HepG2 (cell line): Measurements from ENCODE around the gene MORN1. TPM values are rescaled to one million over a fixed set of nuclear protein-coding genes. Genes with fewer than 3 reads are reported as not detected.

ENCODE experiments used
- ATAC-seq: fragments of 200-7000 bp; cut with Tn5 transposase; 3 replicates; pipeline ENCODE4 v1.9.1; 2020; ENCODE audit warnings: mild to moderate bottlenecking, moderate library complexity
- BruUV-seq: library from RNA; stranded (reverse); fragments of 400-500 nt; replicated peaks from 2 replicates; lab custom pipeline; 2021; lab: Mats Ljungman, UMichigan
- CTCF ChIA-PET: fragments of 300-600 bp; formaldehyde crosslinking; extraction: SDS; loops from one replicate; lab custom pipeline; 2021; ENCODE audit warnings: low total read pairs, inconsistent platforms, low intra/inter-chr PET ratio; lab: Yijun Ruan, JAX
- POLR2A ChIA-PET: fragments of 350-600 bp; sonication (Branson Sonifier 250); formaldehyde crosslinking; loops from one replicate; lab custom pipeline; 2020; ENCODE audit warnings: antibody characterized with exemption, inconsistent platforms; lab: Yijun Ruan, JAX
- DNase-seq: peaks from one replicate; pipeline ENCODE4 v3.0.0-alpha.2; 2015; ENCODE audit warnings: low spot score
- FAIRE-seq: peaks from 3 replicates; lab custom pipeline; 2011; peaks lifted over from hg19 to GRCh38; lab: Jason Lieb, UNC
- H2AFZ ChIP-seq: one replicate; pipeline ENCODE4 v1.6.1; 2011; ENCODE audit warnings: low read length, inconsistent platforms
- H3K27ac ChIP-seq: fragments of 300-600 bp; 3 replicates; pipeline ENCODE4 v1.8.0; 2011; ENCODE audit warnings: mixed run types, mild to moderate bottlenecking, mixed read lengths, low read length, inconsistent platforms; ENCODE audit not compliant: insufficient read depth; ENCODE audit errors: extremely low read length
- H3K27me3 ChIP-seq, 2 experiments: fragments of 200-600 bp in 1 of 2; 2 replicates in 1 of 2; 3 replicates in 1 of 2; pipeline versions ENCODE4 v1.6.0 to v1.8.0; 2011; ENCODE audit warnings: low read length in 2 of 2, mild to moderate bottlenecking in 2 of 2, moderate library complexity in 2 of 2, inconsistent platforms in 1 of 2; ENCODE audit not compliant: insufficient read depth in 2 of 2, control insufficient read depth in 1 of 2
- H3K36me3 ChIP-seq, 2 experiments: fragments of 200-600 bp in 1 of 2; replicated peaks in 1 of 2; 2 replicates in 1 of 2; 3 replicates in 1 of 2; pipeline versions ENCODE4 v1.5.1 to v1.8.0; 2011; ENCODE audit warnings: low read length in 2 of 2, inconsistent platforms in 1 of 2; ENCODE audit not compliant: insufficient read depth in 2 of 2, control insufficient read depth in 1 of 2
- H3K4me1 ChIP-seq: 2 replicates; pipeline ENCODE4 v1.5.1; 2012; ENCODE audit warnings: low read length, inconsistent platforms; ENCODE audit not compliant: insufficient read depth
- H3K4me2 ChIP-seq: 2 replicates; pipeline ENCODE4 v1.6.0; 2011; ENCODE audit warnings: low read depth, low read length, inconsistent platforms
- H3K4me3 ChIP-seq, 3 experiments: fragments of 200-600 bp in 1 of 3; sonication (generic), shearing (Covaris generic) in 1 of 3; replicated peaks in 1 of 3; 2 replicates each; pipeline ENCODE4 v1.5.1; 2011 to 2016; ENCODE audit warnings: low read length in 3 of 3, inconsistent platforms in 2 of 3, low read depth in 2 of 3, mild to moderate bottlenecking in 2 of 3, control low read depth in 1 of 3, mixed read lengths in 1 of 3; ENCODE audit not compliant: insufficient read depth in 1 of 3
- H3K79me2 ChIP-seq: one replicate; pipeline ENCODE4 v1.6.1; 2011; ENCODE audit warnings: low read length, inconsistent platforms; ENCODE audit not compliant: insufficient read depth
- H3K9ac ChIP-seq: 2 replicates; pipeline ENCODE4 v1.6.0; 2011; ENCODE audit warnings: mild to moderate bottlenecking, low read depth, low read length, inconsistent platforms; ENCODE audit not compliant: insufficient read depth
- H3K9me3 ChIP-seq: 2 replicates; pipeline ENCODE4 v1.5.1; 2012; ENCODE audit warnings: mild to moderate bottlenecking, low read length
- H4K20me1 ChIP-seq: 2 replicates; pipeline ENCODE4 v1.6.0; 2011; ENCODE audit warnings: inconsistent platforms, mild to moderate bottlenecking, low read length, moderate library complexity; ENCODE audit not compliant: insufficient read depth
- SMAD1 ChIP-seq: sonication (generic); formaldehyde crosslinking; IDR thresholded peaks from 2 replicates; pipeline ENCODE4 v1.4.0; 2020; ENCODE audit warnings: missing genetic modification reagents, low read depth, mild to moderate bottlenecking, borderline replicate concordance
- SMYD3 ChIP-seq: sonication (generic); formaldehyde crosslinking; IDR thresholded peaks from 2 replicates; pipeline ENCODE4 v1.8.1; 2023; ENCODE audit warnings: mild to moderate bottlenecking, missing genetic modification reagents
- TAF1 ChIP-seq: sonication (generic); formaldehyde crosslinking; IDR thresholded peaks from 2 replicates; pipeline ENCODE4 v1.4.0; 2020; ENCODE audit warnings: missing genetic modification reagents
- ZNF674 ChIP-seq: sonication (generic); formaldehyde crosslinking; IDR thresholded peaks from 2 replicates; pipeline ENCODE4 v1.5.0; 2020; ENCODE audit warnings: low read depth, mild to moderate bottlenecking, missing genetic modification reagents
- WGBS: methylation state at CpG from one replicate; pipeline ENCODE4 v1.1.6; 2017; ENCODE audit warnings: low lambda C conversion rate; 5-methylcytosine and 5-hydroxymethylcytosine counted together
- in situ Hi-C: cut with HindIII; loops from 2 replicates; pipeline ENCODE4 v1.10.0; 2017; ENCODE audit warnings: low pct_unique_long_range_greater_than_20kb; ENCODE audit not compliant: extremely low pct_ligation_motif_present
- intact Hi-C: fragments of 100-400 bp; cut with micrococcal nuclease; formaldehyde crosslinking; loops from one replicate; pipeline ENCODE4 v1.10.0; 2022; ENCODE audit not compliant: unreplicated experiment
- polyA plus RNA-seq, 8 experiments: library from polyadenylated mRNA; depleted of rRNA in 3 of 8; stranded (reverse) in 7 of 8; unstranded in 1 of 8; fragments of >200 nt; fragmentation: Illumina TruSeq in 4 of 8; extraction: Trizol in 4 of 8; gene quantifications; 2 replicates each; pipeline versions ENCODE4 v1.2.1 to v1.2.3, GENCODE V29; 2011 to 2016; ENCODE audit warnings: low read depth in 4 of 8, missing spikeins in 1 of 8, mixed read lengths in 1 of 8; ENCODE audit not compliant: insufficient read depth in 1 of 8
- total RNA-seq, 5 experiments: library from RNA; depleted of rRNA; stranded (reverse); fragments of >200 nt; fragmentation: Illumina TruSeq; extraction: Trizol; gene quantifications; 2 replicates each; pipeline ENCODE4 v1.2.3, GENCODE V29; 2016; ENCODE audit warnings: low read depth in 1 of 5
- TF ChIP-seq, protein P1 (sequence below): sonication (generic); formaldehyde crosslinking; IDR thresholded peaks from 2 replicates; pipeline ENCODE4 v1.5.0; 2020; ENCODE audit warnings: mild to moderate bottlenecking, missing genetic modification reagents, moderate library complexity
- TF ChIP-seq, protein P2 (sequence below): sonication (generic); formaldehyde crosslinking; IDR thresholded peaks from 2 replicates; pipeline ENCODE4 v1.8.0; 2022; ENCODE audit warnings: missing genetic modification reagents, mild to moderate bottlenecking, borderline replicate concordance
- TF ChIP-seq, protein P3 (sequence below): sonication (generic); formaldehyde crosslinking; IDR thresholded peaks from 2 replicates; pipeline ENCODE4 v1.5.1; 2020; ENCODE audit warnings: missing genetic modification reagents, mild to moderate bottlenecking, borderline replicate concordance

MORN1 gene
- total and polyA plus RNA-seq, 2 of the 13 experiments (the other 11 are each of a cell fraction or from before 2014, with no cell fraction given) = 3.1 to 6.5 TPM

DNA sequence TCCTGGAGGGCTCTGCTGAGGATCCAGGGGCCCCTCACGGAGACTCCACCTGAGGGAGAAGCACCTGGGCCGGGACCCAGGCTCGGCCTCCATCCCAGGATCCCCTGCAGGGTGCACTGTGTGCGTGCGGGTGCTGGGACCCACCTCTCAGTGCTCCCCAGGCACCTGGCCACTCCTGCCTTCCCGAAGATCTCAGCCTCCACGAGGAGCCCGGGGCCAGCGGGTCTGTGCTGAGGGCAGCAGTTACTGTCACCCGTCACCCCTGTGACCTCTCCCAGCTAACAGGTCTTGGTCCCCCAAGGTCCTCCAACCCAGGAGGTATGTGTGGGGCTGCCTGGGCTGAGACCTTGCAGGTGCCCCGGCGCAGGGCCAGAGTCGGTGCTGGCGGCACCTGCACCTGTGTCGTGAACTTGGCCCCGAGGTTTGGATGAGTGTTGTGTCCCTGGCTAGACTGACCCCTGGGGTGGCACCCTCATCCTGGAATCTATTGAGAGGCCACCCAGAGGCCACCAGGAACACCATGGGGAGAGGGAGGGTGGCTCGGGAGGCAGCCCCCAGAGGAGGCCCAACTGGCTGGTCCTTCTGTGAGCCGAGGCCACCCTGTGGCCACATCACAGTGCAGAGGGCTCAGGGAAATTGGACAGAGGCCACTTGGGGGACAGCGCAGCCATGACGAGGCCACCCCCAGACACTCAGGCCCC is 17.7 kb downstream of the MORN1 start (continued):
- TF ChIP-seq, protein P1, sequence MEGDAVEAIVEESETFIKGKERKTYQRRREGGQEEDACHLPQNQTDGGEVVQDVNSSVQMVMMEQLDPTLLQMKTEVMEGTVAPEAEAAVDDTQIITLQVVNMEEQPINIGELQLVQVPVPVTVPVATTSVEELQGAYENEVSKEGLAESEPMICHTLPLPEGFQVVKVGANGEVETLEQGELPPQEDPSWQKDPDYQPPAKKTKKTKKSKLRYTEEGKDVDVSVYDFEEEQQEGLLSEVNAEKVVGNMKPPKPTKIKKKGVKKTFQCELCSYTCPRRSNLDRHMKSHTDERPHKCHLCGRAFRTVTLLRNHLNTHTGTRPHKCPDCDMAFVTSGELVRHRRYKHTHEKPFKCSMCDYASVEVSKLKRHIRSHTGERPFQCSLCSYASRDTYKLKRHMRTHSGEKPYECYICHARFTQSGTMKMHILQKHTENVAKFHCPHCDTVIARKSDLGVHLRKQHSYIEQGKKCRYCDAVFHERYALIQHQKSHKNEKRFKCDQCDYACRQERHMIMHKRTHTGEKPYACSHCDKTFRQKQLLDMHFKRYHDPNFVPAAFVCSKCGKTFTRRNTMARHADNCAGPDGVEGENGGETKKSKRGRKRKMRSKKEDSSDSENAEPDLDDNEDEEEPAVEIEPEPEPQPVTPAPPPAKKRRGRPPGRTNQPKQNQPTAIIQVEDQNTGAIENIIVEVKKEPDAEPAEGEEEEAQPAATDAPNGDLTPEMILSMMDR (CRISPR knock-in tag) = peak; percentile 21; the same call in 1 of the 2 replicates

DNA sequence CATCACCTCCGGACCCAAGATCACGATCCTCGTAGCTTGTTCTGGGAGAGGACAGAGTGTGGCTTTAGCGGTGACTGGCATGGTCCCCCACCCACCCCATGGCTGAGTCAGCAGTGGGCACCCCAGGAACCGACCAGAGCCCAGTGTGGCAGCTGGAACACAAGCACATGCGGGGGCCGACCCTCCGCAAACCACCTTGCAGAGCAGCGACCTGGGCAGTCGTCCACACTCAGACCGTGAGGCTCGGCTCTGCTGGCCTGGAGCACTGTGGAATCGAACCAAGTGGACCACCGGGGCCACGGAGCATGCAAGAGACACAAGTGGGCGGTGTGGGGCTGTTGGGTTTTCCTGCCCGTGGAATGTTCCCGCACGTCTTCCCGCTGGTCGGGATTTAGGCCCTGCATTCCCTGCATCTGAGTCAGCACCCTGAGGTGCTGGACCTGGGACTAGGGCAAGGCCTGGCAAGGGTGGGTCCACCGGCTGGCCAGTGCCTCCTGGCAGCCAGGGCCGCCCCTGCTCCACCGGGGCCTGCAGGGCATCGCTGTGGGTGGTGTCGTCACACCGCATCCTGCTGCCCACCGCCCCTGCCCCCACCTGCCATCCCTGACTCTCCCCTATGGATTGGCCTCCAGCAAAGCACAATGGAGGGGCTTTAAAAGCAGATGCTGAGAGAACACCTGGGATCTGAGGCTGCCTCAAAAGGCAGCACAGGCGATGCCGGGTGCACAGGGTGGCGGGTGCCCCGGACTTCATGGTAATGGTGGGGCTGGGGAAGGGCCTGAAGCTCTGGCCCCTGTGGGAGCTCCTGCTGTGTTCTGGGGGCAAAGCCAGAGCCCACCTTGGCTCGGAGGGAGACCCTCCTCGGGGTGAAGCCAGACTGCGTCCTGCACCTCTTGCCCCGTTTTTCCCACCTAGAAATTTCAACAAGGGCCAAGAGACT is 18.5 kb downstream of the MORN1 start:
- POLR2A ChIA-PET = no interaction called here
- no peak overlapping the region for H2AFZ ChIP-seq
- intact Hi-C loops (no loop called here), in situ Hi-C loops (no loop called here)
- no TSS peak for BruUV-seq
- H4K20me1 ChIP-seq = no peaks in the 10 kb centered on the region
- no peak overlapping the region for H3K9ac ChIP-seq
- 85% methylated on average over 25 of the region's 36 CpGs for WGBS
- CTCF ChIA-PET = no interaction called here
- H3K9me3 ChIP-seq = no peaks in the 10 kb centered on the region
- FAIRE-seq = no peak
- no peak for DNase-seq
- H3K4me2 ChIP-seq = no peak overlapping the region
- no peak for TF ChIP-seq SMYD3 (CRISPR knock-in tag)
- TF ChIP-seq, protein P2, sequence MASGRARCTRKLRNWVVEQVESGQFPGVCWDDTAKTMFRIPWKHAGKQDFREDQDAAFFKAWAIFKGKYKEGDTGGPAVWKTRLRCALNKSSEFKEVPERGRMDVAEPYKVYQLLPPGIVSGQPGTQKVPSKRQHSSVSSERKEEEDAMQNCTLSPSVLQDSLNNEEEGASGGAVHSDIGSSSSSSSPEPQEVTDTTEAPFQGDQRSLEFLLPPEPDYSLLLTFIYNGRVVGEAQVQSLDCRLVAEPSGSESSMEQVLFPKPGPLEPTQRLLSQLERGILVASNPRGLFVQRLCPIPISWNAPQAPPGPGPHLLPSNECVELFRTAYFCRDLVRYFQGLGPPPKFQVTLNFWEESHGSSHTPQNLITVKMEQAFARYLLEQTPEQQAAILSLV (CRISPR knock-in tag) = no peak
- no peak for TF ChIP-seq TAF1 (CRISPR knock-in tag)
- TF ChIP-seq ZNF674 (CRISPR knock-in tag) = no peak
- no peak for TF ChIP-seq SMAD1 (CRISPR knock-in tag)
- TF ChIP-seq, protein P3, sequence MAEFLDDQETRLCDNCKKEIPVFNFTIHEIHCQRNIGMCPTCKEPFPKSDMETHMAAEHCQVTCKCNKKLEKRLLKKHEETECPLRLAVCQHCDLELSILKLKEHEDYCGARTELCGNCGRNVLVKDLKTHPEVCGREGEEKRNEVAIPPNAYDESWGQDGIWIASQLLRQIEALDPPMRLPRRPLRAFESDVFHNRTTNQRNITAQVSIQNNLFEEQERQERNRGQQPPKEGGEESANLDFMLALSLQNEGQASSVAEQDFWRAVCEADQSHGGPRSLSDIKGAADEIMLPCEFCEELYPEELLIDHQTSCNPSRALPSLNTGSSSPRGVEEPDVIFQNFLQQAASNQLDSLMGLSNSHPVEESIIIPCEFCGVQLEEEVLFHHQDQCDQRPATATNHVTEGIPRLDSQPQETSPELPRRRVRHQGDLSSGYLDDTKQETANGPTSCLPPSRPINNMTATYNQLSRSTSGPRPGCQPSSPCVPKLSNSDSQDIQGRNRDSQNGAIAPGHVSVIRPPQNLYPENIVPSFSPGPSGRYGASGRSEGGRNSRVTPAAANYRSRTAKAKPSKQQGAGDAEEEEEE (CRISPR knock-in tag) = no peak
- TF ChIP-seq, all 625 proteins: peak for 0
- H3K27ac ChIP-seq = no peak overlapping the region
- H3K36me3 ChIP-seq = no peaks in the 10 kb centered on the region
- H3K4me1 ChIP-seq = no peaks in the 10 kb centered on the region
- no peaks in the 10 kb centered on the region for H3K27me3 ChIP-seq
- no peaks in the 10 kb centered on the region for H3K79me2 ChIP-seq
- H3K4me3 ChIP-seq = no peak overlapping the region
- ATAC-seq = no peak
